ENCODE results near the gene BICC1. TPM values are rescaled to one million over a fixed set of nuclear protein-coding genes. Genes with fewer than 3 reads are reported as not detected.

Gene BICC1
- polyA plus RNA-seq, 1 donor from 2014 or later: not detected

- H3K9me3 Mint-ChIP-seq: no peaks in the 10 kb centered on the region
- H3K4me1 Mint-ChIP-seq: peaks cover 3 to 5% (median 4%) of the 10 kb centered on the region in 3 donors
- no peak overlapping the region for H3K27ac Mint-ChIP-seq
- H3K27me3 Mint-ChIP-seq: peaks cover under 1% of the 10 kb centered on the region
- no peaks in the 10 kb centered on the region for H3K36me3 Mint-ChIP-seq
- H3K4me3 Mint-ChIP-seq: no peak overlapping the region
Observed at GRCh38 chr10:58508316-58508715, 4.4 kb upstream of the BICC1 start.

- H3K4me1 Mint-ChIP-seq: peaks cover 5 to 8% (median 5%) of the 10 kb centered on the region in 3 donors
- H3K9me3 Mint-ChIP-seq: no peaks in the 10 kb centered on the region
- H3K36me3 Mint-ChIP-seq: no peaks in the 10 kb centered on the region
- no peak overlapping the region for H3K27ac Mint-ChIP-seq
- H3K27me3 Mint-ChIP-seq: peaks cover 18% of the 10 kb centered on the region
- H3K4me3 Mint-ChIP-seq: peak overlapping the region; percentile 6 to 81 (median 70)
Observed at GRCh38 chr10:58511765-58512490, 744 bp upstream of the BICC1 start.

GRCh38 chr10:58513188-58514110 lies 777 bp downstream of the BICC1 start:
- H3K4me1 Mint-ChIP-seq: peaks cover 5 to 8% (median 5%) of the 10 kb centered on the region in 3 donors
- H3K27me3 Mint-ChIP-seq: peaks cover 18% of the 10 kb centered on the region
- H3K4me3 Mint-ChIP-seq: peak overlapping the region in 3 of 4 donors; percentile 61 to 91 (median 66)
- H3K36me3 Mint-ChIP-seq: no peaks in the 10 kb centered on the region
- no peak overlapping the region for H3K27ac Mint-ChIP-seq
- H3K9me3 Mint-ChIP-seq: no peaks in the 10 kb centered on the region

GRCh38 chr10:58514111-58514770 lies 1.6 kb downstream of the BICC1 start:
- H3K27ac Mint-ChIP-seq: no peak overlapping the region
- H3K4me1 Mint-ChIP-seq: peaks cover 5 to 8% (median 5%) of the 10 kb centered on the region in 3 donors
- H3K9me3 Mint-ChIP-seq: no peaks in the 10 kb centered on the region
- H3K36me3 Mint-ChIP-seq: no peaks in the 10 kb centered on the region
- H3K27me3 Mint-ChIP-seq: peaks cover 18% of the 10 kb centered on the region
- peak overlapping the region in 3 of 4 donors; percentile 61 to 91 (median 66) for H3K4me3 Mint-ChIP-seq

GRCh38 chr10:58515291-58515941 lies 2.7 kb downstream of the BICC1 start:
- no peaks in the 10 kb centered on the region for H3K36me3 Mint-ChIP-seq
- no peaks in the 10 kb centered on the region for H3K9me3 Mint-ChIP-seq
- H3K27me3 Mint-ChIP-seq: peaks cover 18% of the 10 kb centered on the region
- peaks cover 5 to 8% (median 5%) of the 10 kb centered on the region in 3 donors for H3K4me1 Mint-ChIP-seq
- no peak overlapping the region for H3K27ac Mint-ChIP-seq
- no peak overlapping the region for H3K4me3 Mint-ChIP-seq

- Mint-ChIP-seq H3K4me3 (no peak overlapping the region), H3K27me3 (peaks cover 18% of the 10 kb centered on the region), H3K4me1 (peaks cover 5 to 8% (median 5%) of the 10 kb centered on the region in 3 donors), H3K36me3 (no peaks in the 10 kb centered on the region), H3K9me3 (no peaks in the 10 kb centered on the region), H3K27ac (no peak overlapping the region)
Observed at GRCh38 chr10:58516119-58516518, 3.4 kb downstream of the BICC1 start.

- no peak overlapping the region for H3K4me3 Mint-ChIP-seq
- peaks cover 5 to 8% (median 5%) of the 10 kb centered on the region in 3 donors for H3K4me1 Mint-ChIP-seq
- no peaks in the 10 kb centered on the region for H3K36me3 Mint-ChIP-seq
- peaks cover 18% of the 10 kb centered on the region for H3K27me3 Mint-ChIP-seq
- no peak overlapping the region for H3K27ac Mint-ChIP-seq
- H3K9me3 Mint-ChIP-seq: no peaks in the 10 kb centered on the region
Observed at GRCh38 chr10:58516671-58517070, 4.0 kb downstream of the BICC1 start.

GRCh38 chr10:58517081-58517480 lies 4.4 kb downstream of the BICC1 start:
- H3K27me3 Mint-ChIP-seq: peaks cover 18% of the 10 kb centered on the region
- H3K9me3 Mint-ChIP-seq: no peaks in the 10 kb centered on the region
- H3K4me1 Mint-ChIP-seq: peaks cover 5 to 8% (median 5%) of the 10 kb centered on the region in 3 donors
- no peak overlapping the region for H3K4me3 Mint-ChIP-seq
- H3K27ac Mint-ChIP-seq: no peak overlapping the region
- H3K36me3 Mint-ChIP-seq: no peaks in the 10 kb centered on the region

- Mint-ChIP-seq H3K27me3 (peaks cover 18% of the 10 kb centered on the region), H3K4me3 (no peak overlapping the region), H3K36me3 (no peaks in the 10 kb centered on the region), H3K27ac (no peak overlapping the region), H3K4me1 (peaks cover 0 to 4% (median 2%) of the 10 kb centered on the region in 3 donors), H3K9me3 (no peaks in the 10 kb centered on the region)
Observed at GRCh38 chr10:58517491-58518355, 5.1 kb downstream of the BICC1 start.

- H3K36me3 Mint-ChIP-seq: no peaks in the 10 kb centered on the region
- H3K4me1 Mint-ChIP-seq: peaks cover 0 to 1% (median 0%) of the 10 kb centered on the region in 3 donors
- H3K27me3 Mint-ChIP-seq: peaks cover 14% of the 10 kb centered on the region
- no peak overlapping the region for H3K27ac Mint-ChIP-seq
- H3K9me3 Mint-ChIP-seq: no peaks in the 10 kb centered on the region
- H3K4me3 Mint-ChIP-seq: no peak overlapping the region
Observed at GRCh38 chr10:58518775-58519174, 6.1 kb downstream of the BICC1 start.

GRCh38 chr10:58529077-58529728 lies 16.5 kb downstream of the BICC1 start:
- H3K27me3 Mint-ChIP-seq: no peaks in the 10 kb centered on the region
- H3K27ac Mint-ChIP-seq: no peak overlapping the region
- H3K9me3 Mint-ChIP-seq: peaks cover 0 to 7% (median 5%) of the 10 kb centered on the region in 3 donors
- no peak overlapping the region for H3K4me3 Mint-ChIP-seq
- H3K4me1 Mint-ChIP-seq: no peaks in the 10 kb centered on the region
- peaks cover 1% of the 10 kb centered on the region for H3K36me3 Mint-ChIP-seq

- Mint-ChIP-seq H3K27me3 (peaks cover 3% of the 10 kb centered on the region), H3K27ac (no peak overlapping the region), H3K36me3 (no peaks in the 10 kb centered on the region), H3K4me3 (no peak overlapping the region), H3K4me1 (no peaks in the 10 kb centered on the region), H3K9me3 (peaks cover 3 to 18% (median 8%) of the 10 kb centered on the region in 3 donors)
Observed at GRCh38 chr10:58531084-58531695, 18.5 kb downstream of the BICC1 start.

- Mint-ChIP-seq H3K27me3 (peaks cover 3% of the 10 kb centered on the region), H3K4me3 (no peak overlapping the region), H3K27ac (no peak overlapping the region), H3K9me3 (peaks cover 3 to 28% (median 12%) of the 10 kb centered on the region in 3 donors), H3K4me1 (no peaks in the 10 kb centered on the region), H3K36me3 (no peaks in the 10 kb centered on the region)
Observed at GRCh38 chr10:58535311-58535710, 22.6 kb downstream of the BICC1 start.
